Measurements from ENCODE around the gene XPA. TPM values are rescaled to one million over a fixed set of nuclear protein-coding genes. Genes with fewer than 3 reads are reported as not detected.

XPA gene
- total and polyA plus RNA-seq, 2 of the 13 experiments (the other 11 are each of a cell fraction or from before 2014, with no cell fraction given) = 2.3 to 15.2 TPM

DNA sequence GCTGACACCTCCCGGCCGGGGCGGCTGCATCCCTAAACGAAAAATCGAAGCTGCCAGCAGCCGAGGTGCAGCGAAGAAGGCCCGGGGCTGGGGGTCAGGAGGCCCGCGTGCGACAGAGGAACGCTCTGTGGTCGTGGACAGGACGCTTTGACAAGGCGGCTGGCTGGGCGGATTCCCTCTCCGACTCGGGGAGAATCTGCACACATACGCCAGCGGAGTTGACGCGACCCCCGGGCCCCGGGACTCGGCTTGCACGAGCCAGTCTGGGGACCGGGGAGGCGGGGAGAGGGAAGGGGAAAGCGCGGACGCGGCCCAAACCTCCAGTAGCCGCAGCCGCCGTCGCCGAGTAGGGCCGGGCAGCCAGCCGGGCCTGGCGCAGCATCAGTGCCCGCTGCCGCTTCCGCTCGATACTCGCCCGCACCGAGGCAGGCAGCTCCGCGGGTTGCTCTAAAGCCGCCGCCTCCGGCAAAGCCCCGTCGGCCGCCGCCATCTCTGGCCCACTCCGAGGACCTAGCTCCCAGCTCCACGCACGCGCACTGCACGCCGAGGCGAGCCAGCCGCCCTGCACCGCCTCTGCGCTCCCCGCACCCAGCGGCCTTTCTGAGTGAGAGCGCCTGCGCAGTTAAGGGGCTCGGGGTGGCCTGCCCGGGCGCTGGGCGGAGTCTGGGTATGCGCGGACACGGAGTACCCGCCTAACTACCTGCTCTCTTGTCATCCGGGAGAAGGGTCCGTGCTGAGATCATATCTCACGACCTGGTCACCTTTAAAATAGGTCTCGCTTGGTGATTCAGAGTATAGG lies at the start of gene XPA (continued):
- TF ChIP-seq FUBP1 (CRISPR knock-in tag; IDR thresholded peaks at IDR 0.05; ENCODE audit: borderline replicate concordance) = no peak
- TF ChIP-seq HNF4G (IDR thresholded peaks at IDR 0.05; ENCODE audit: borderline replicate concordance, low read depth, low read length) = 0 out of 2 replicates have a peak, but pooled peaks have one; percentile 4
- no peak for TF ChIP-seq HNF4G (CRISPR knock-in tag; IDR thresholded peaks at IDR 0.05; ENCODE audit: borderline replicate concordance, low read depth)
- peak; percentile 93 for TF ChIP-seq ZNF775 (CRISPR knock-in tag; IDR thresholded peaks at IDR 0.05; ENCODE audit: borderline replicate concordance)
- TF ChIP-seq, protein P1, sequence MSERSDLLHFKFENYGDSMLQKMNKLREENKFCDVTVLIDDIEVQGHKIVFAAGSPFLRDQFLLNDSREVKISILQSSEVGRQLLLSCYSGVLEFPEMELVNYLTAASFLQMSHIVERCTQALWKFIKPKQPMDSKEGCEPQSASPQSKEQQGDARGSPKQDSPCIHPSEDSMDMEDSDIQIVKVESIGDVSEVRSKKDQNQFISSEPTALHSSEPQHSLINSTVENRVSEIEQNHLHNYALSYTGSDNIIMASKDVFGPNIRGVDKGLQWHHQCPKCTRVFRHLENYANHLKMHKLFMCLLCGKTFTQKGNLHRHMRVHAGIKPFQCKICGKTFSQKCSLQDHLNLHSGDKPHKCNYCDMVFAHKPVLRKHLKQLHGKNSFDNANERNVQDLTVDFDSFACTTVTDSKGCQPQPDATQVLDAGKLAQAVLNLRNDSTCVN (CRISPR knock-in tag; IDR thresholded peaks at IDR 0.05; ENCODE audit: borderline replicate concordance) = no peak
- TF ChIP-seq FOXA1 (IDR thresholded peaks at IDR 0.05) = no peak
- TF ChIP-seq FOXA1 (CRISPR knock-in tag; IDR thresholded peaks at IDR 0.05) = no peak
- no peak for TF ChIP-seq NFRKB (IDR thresholded peaks at IDR 0.05)
- no peak for TF ChIP-seq NPAS2 (CRISPR knock-in tag; IDR thresholded peaks at IDR 0.05; ENCODE audit: borderline replicate concordance)
- peak; percentile 91 for TF ChIP-seq SPEN (CRISPR knock-in tag; IDR thresholded peaks at IDR 0.05; ENCODE audit: low read depth)
- no peak for TF ChIP-seq XBP1 (CRISPR knock-in tag; IDR thresholded peaks at IDR 0.05)
- TF ChIP-seq ESRRA (CRISPR knock-in tag; IDR thresholded peaks at IDR 0.05; ENCODE audit: low read depth) = 0 out of 2 replicates have a peak, but pooled peaks have one; percentile 23
- no peak for TF ChIP-seq ZNF468 (CRISPR knock-in tag; IDR thresholded peaks at IDR 0.05)
- TF ChIP-seq CERS6 (CRISPR knock-in tag; IDR thresholded peaks at IDR 0.05) = no peak
- TF ChIP-seq HNF1A (IDR thresholded peaks at IDR 0.05; ENCODE audit: low read depth) = no peak
- TF ChIP-seq HNF1A (CRISPR knock-in tag; IDR thresholded peaks at IDR 0.05; ENCODE audit: borderline replicate concordance) = peak; percentile 79; the same call in 1 of the 2 replicates
- no peak for TF ChIP-seq GPBP1L1 (CRISPR knock-in tag; IDR thresholded peaks at IDR 0.05)
- no peak for TF ChIP-seq ZNF17 (CRISPR knock-in tag; IDR thresholded peaks at IDR 0.05)
- TF ChIP-seq EED (CRISPR knock-in tag; IDR thresholded peaks at IDR 0.05) = no peak; the same call in 1 of the 2 replicates
- TF ChIP-seq ZNF615 (CRISPR knock-in tag; IDR thresholded peaks at IDR 0.05; ENCODE audit: borderline replicate concordance) = no peak

Measured in HepG2 (cell line).